ENCODE data around the gene CELSR1. TPM values are rescaled to one million over a fixed set of nuclear protein-coding genes. Genes with fewer than 3 reads are reported as not detected.

The CELSR1 gene
- total and polyA plus RNA-seq, 8 donors = 0.75 to 3.2 (median 1.2) TPM

- H3K4me1 ChIP-seq = peaks cover 0 to 8% (median 0%) of the 10 kb centered on the region in 3 donors
- peaks cover 0 to 6% (median 0%) of the 10 kb centered on the region in 4 donors for H3K27me3 ChIP-seq
- no peak overlapping the region for H3K27ac ChIP-seq
- no peaks in the 10 kb centered on the region for H3K9me3 ChIP-seq
- no peak for DNase-seq
- H3K36me3 ChIP-seq = no peaks in the 10 kb centered on the region
- 93 to 96% methylated on average over 30 of the region's 30 CpGs for WGBS, 2 donors
- no peak for ATAC-seq
- no peak for TF ChIP-seq CTCF (IDR thresholded peaks at IDR 0.05)
- no peak overlapping the region for H3K4me3 ChIP-seq
- no peak for FAIRE-seq
- intact Hi-C loops (cut with DNase I) = loop anchor here in 1 of 3 donors (10.0 kb wide), 1 partner anchor 539 kb away; no protein-coding TSS in a partner anchor
Observed at GRCh38 chr22:46534177-46534776, 3.1 kb downstream of the CELSR1 start.

GRCh38 chr22:46533070-46533833 lies 4.2 kb downstream of the CELSR1 start:
- no peak for FAIRE-seq
- intact Hi-C loops (cut with DNase I) = loop anchor here in 1 of 3 donors (10.0 kb wide), 1 partner anchor 538 kb away; no protein-coding TSS in a partner anchor

DNA sequence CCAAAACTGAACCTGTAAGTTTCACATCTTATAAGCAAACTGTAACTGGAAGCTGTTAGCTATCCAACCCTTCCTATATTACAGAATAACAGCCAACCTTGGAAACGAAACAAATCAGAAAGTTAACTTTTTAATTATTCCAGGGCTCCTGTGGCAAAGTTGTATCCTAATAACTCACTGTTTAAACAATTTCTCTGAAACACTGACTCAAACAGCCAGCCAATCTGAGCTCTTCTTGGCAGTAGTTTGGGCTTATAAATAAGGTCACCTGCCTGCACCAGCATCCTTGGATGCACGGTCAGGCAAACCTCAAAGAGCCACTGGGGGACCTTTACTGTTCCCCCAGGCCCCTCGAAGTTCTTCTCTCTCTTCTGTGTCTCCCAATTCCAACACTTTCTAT lies 5.0 kb downstream of the CELSR1 start:
- FAIRE-seq = no peak
- H3K36me3 ChIP-seq = no peaks in the 10 kb centered on the region
- no peaks in the 10 kb centered on the region for H3K9me3 ChIP-seq
- H3K4me3 ChIP-seq = no peak overlapping the region
- H3K27me3 ChIP-seq = no peaks in the 10 kb centered on the region
- no peaks in the 10 kb centered on the region for H3K4me1 ChIP-seq
- ATAC-seq = no peak
- no peak for DNase-seq
- 50 to 60% methylated on average over 3 of the region's 3 CpGs for WGBS, 2 donors
- no peak for TF ChIP-seq CTCF (IDR thresholded peaks at IDR 0.05)
- H3K27ac ChIP-seq = no peak overlapping the region
- intact Hi-C loops (cut with DNase I) = loop anchor here in 1 of 3 donors (10.0 kb wide), 1 partner anchor 538 kb away; no protein-coding TSS in a partner anchor

More at GRCh38 chr22:46533070-46533833, 4.2 kb downstream of the CELSR1 start:
- no peak overlapping the region for H3K4me3 ChIP-seq
- DNase-seq = no peak
- H3K27me3 ChIP-seq = peaks cover 0 to 2% (median 0%) of the 10 kb centered on the region in 4 donors
- no peak for ATAC-seq
- no peaks in the 10 kb centered on the region for H3K9me3 ChIP-seq
- WGBS, 2 donors = 88 to 93% methylated on average over 41 of the region's 41 CpGs
- H3K36me3 ChIP-seq = no peaks in the 10 kb centered on the region
- peaks cover 0 to 5% (median 0%) of the 10 kb centered on the region in 3 donors for H3K4me1 ChIP-seq
- no peak for TF ChIP-seq CTCF (IDR thresholded peaks at IDR 0.05)
- no peak overlapping the region for H3K27ac ChIP-seq

DNA sequence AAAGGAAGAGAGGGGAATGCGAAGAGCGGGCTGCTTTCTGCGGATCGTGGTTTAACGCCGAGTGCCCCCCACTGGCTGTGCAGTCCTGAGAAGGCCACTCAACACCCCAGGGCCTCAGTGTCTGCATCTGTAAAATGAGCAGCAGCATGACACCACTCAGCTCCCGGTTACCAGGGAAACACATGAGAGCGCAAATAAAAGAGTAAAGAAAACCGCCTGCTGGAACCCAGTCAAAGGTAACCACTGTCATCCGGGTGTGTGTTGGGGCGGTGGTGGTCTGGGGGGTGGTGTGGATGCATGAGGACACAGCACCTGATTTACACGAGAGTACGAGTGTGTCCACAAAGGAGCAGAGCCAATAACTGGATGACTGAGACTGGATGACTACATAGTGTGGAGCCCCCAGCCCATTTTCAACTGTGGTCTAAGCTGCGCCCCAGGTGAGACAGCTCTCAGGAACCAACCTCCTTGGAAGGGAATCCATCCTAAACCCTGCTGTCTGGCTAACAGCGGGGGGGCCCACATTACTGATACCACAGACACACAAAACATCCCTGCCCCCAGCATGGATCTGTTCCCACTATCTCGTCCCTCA lies 5.7 kb downstream of the CELSR1 start:
- TF ChIP-seq CTCF (IDR thresholded peaks at IDR 0.05) = no peak
- WGBS, 2 donors = 84 to 92% methylated on average over 16 of the region's 16 CpGs
- ATAC-seq (no peak), DNase-seq (no peak), FAIRE-seq (no peak)
- intact Hi-C loops (cut with DNase I) = loop anchor here in 1 of 3 donors (10.0 kb wide), 1 partner anchor 537 kb away; no protein-coding TSS in a partner anchor
- Histone ChIP-seq H3K27me3 (no peaks in the 10 kb centered on the region), H3K27ac (no peak overlapping the region), H3K9me3 (no peaks in the 10 kb centered on the region), H3K4me1 (no peaks in the 10 kb centered on the region), H3K36me3 (no peaks in the 10 kb centered on the region), H3K4me3 (no peak overlapping the region)

Data from pancreas (tissue), 10 donors.